Mucosa of rectum (tissue), 2 donors: ENCODE measurements around the gene PCYT1A.
"Not testable (repeated sequence)": the region's sequence is repeated elsewhere in the genome, so short reads cannot be mapped to it uniquely, and the experiment has no call there.

Experiments used
- H3K27ac ChIP-seq, 2 donors: one replicate each; pipeline ENCODE4 v1.7.0; 2013; ENCODE audit warnings: inconsistent platforms in 2 of 2, low read depth in 2 of 2, low read length in 2 of 2
- H3K27me3 ChIP-seq, 2 donors: one replicate each; pipeline ENCODE4 v1.7.0; 2013; ENCODE audit warnings: low read length in 2 of 2; ENCODE audit not compliant: control insufficient read depth in 2 of 2, insufficient read depth in 2 of 2
- H3K36me3 ChIP-seq, 2 donors: one replicate each; pipeline ENCODE4 v1.7.0; 2013; ENCODE audit warnings: low read length in 2 of 2; ENCODE audit not compliant: control insufficient read depth in 2 of 2, insufficient read depth in 2 of 2
- H3K4me1 ChIP-seq, 2 donors: one replicate each; pipeline ENCODE4 v1.7.0; 2013; ENCODE audit warnings: low read length in 2 of 2, mild to moderate bottlenecking in 1 of 2; ENCODE audit not compliant: control insufficient read depth in 2 of 2, insufficient read depth in 2 of 2
- H3K4me3 ChIP-seq, 2 donors: one replicate each; pipeline ENCODE4 v1.7.0; 2013; ENCODE audit warnings: low read length in 2 of 2
- H3K9ac ChIP-seq, 2 donors: one replicate each; pipeline ENCODE4 v1.7.0; 2013; ENCODE audit warnings: low read length in 2 of 2, low read depth in 1 of 2, mild to moderate bottlenecking in 1 of 2
- H3K9me3 ChIP-seq, 2 donors: one replicate each; pipeline ENCODE4 v1.7.0; 2013; ENCODE audit warnings: low read length in 2 of 2; ENCODE audit not compliant: control insufficient read depth in 2 of 2
- donor health status: healthy.
- donor health status: Normal muscosa, but diverticular disease.

PCYT1A gene

GRCh38 chr3:196193736-196194541 is 93.6 kb downstream of the PCYT1A start:
- H3K4me1 ChIP-seq, result peaks cover 36 to 47% of the 10 kb centered on the region in 2 donors
- H3K27ac ChIP-seq, result peak overlapping the region; percentile 78 to 85
- no peak overlapping the region for H3K4me3 ChIP-seq
- H3K9ac ChIP-seq, result peak overlapping the region; percentile 52 to 54
- no peaks in the 10 kb centered on the region for H3K9me3 ChIP-seq
- H3K27me3 ChIP-seq, result no peaks in the 10 kb centered on the region
- no peaks in the 10 kb centered on the region for H3K36me3 ChIP-seq

- no peaks in the 10 kb centered on the region for H3K27me3 ChIP-seq
- no peak overlapping the region for H3K4me3 ChIP-seq
- no peaks in the 10 kb centered on the region for H3K9me3 ChIP-seq
- peak overlapping the region; percentile 78 to 85 for H3K27ac ChIP-seq
- peak overlapping the region; percentile 52 to 54 for H3K9ac ChIP-seq
- H3K36me3 ChIP-seq, result no peaks in the 10 kb centered on the region
- peaks cover 36 to 47% of the 10 kb centered on the region in 2 donors for H3K4me1 ChIP-seq
These were observed 94.3 kb downstream of the PCYT1A start for GRCh38 chr3:196193133-196193735.

- H3K4me3 ChIP-seq, result no peak overlapping the region
- no peaks in the 10 kb centered on the region for H3K9me3 ChIP-seq
- no peaks in the 10 kb centered on the region for H3K27me3 ChIP-seq
- H3K4me1 ChIP-seq, result peaks cover 36 to 47% of the 10 kb centered on the region in 2 donors
- H3K27ac ChIP-seq, result peak overlapping the region; percentile 78 to 85
- H3K9ac ChIP-seq, result peak overlapping the region; percentile 29 to 63
- H3K36me3 ChIP-seq, result no peaks in the 10 kb centered on the region
These were observed 94.9 kb downstream of the PCYT1A start for GRCh38 chr3:196192524-196193051.

- Histone ChIP-seq H3K27ac (peak overlapping the region; percentile 78 to 85), H3K4me1 (peaks cover 36 to 47% of the 10 kb centered on the region in 2 donors)
These were observed 95.4 kb downstream of the PCYT1A start for GRCh38 chr3:196192036-196192523.

GRCh38 chr3:196189566-196190347 is 97.8 kb downstream of the PCYT1A start:
- Histone ChIP-seq H3K9me3 (no peaks in the 10 kb centered on the region), H3K27me3 (no peaks in the 10 kb centered on the region), H3K36me3 (no peaks in the 10 kb centered on the region), H3K27ac (no peak overlapping the region), H3K4me3 (no peak overlapping the region), H3K4me1 (peaks cover 34 to 36% of the 10 kb centered on the region in 2 donors), H3K9ac (peak overlapping the region in 1 of 2 donors; percentile 26)

More at GRCh38 chr3:196192036-196192523, 95.4 kb downstream of the PCYT1A start:
- Histone ChIP-seq H3K27me3 (no peaks in the 10 kb centered on the region), H3K36me3 (no peaks in the 10 kb centered on the region), H3K4me3 (no peak overlapping the region), H3K9ac (peak overlapping the region; percentile 29 to 63), H3K9me3 (no peaks in the 10 kb centered on the region)

- Histone ChIP-seq H3K27me3 (no peaks in the 10 kb centered on the region), H3K9ac (peak overlapping the region in 1 of 2 donors; percentile 41), H3K4me1 (peaks cover 19 to 27% of the 10 kb centered on the region in 2 donors), H3K9me3 (no peaks in the 10 kb centered on the region), H3K36me3 (no peaks in the 10 kb centered on the region), H3K4me3 (peak overlapping the region in 1 of 2 donors; percentile 38), H3K27ac (peak overlapping the region in 1 of 2 donors; percentile 56)
These were observed 100.6 kb downstream of the PCYT1A start for GRCh38 chr3:196186651-196187573.

- Histone ChIP-seq H3K4me3 (no peak overlapping the region), H3K4me1 (peaks cover 21 to 33% of the 10 kb centered on the region in 2 donors), H3K27me3 (no peaks in the 10 kb centered on the region), H3K9ac (no peak overlapping the region), H3K36me3 (no peaks in the 10 kb centered on the region), H3K27ac (peak overlapping the region in 1 of 2 donors; percentile 9), H3K9me3 (no peaks in the 10 kb centered on the region)
These were observed 102.6 kb downstream of the PCYT1A start for GRCh38 chr3:196184881-196185280.

GRCh38 chr3:196184169-196184432 is 103.4 kb downstream of the PCYT1A start:
- Histone ChIP-seq H3K4me1 (peaks cover 25 to 37% of the 10 kb centered on the region in 2 donors), H3K27ac (peak overlapping the region; percentile 90 to 94), H3K9ac (peak overlapping the region in 1 of 2 donors; percentile 31)
- not testable (repeated sequence) for H3K36me3 ChIP-seq, H3K9me3 ChIP-seq, H3K4me3 ChIP-seq, H3K27me3 ChIP-seq

- Histone ChIP-seq H3K36me3 (no peaks in the 10 kb centered on the region), H3K4me1 (peaks cover 36 to 48% of the 10 kb centered on the region in 2 donors), H3K27ac (no peak overlapping the region)
These were observed 106.4 kb downstream of the PCYT1A start for GRCh38 chr3:196181127-196181546.

More at GRCh38 chr3:196181127-196181546, 106.4 kb downstream of the PCYT1A start:
- Histone ChIP-seq H3K27me3 (no peaks in the 10 kb centered on the region), H3K9me3 (no peaks in the 10 kb centered on the region), H3K4me3 (no peak overlapping the region), H3K9ac (no peak overlapping the region)
